Measurements from ENCODE around the gene DGKH.

The DGKH gene

GRCh38 chr13:42190529-42190928 lies 142.1 kb downstream of the DGKH start:
- Histone ChIP-seq H3K36me3 (ENCODE audit: insufficient read depth, low read length) (peaks cover 4% of the 10 kb centered on the region), H3F3A (ENCODE audit: insufficient read depth, low read length) (no peaks in the 10 kb centered on the region), H3K9ac (ENCODE audit: low read length) (no peak overlapping the region), H3K9me2 (ENCODE audit: low read depth, low read length) (no peaks in the 10 kb centered on the region), H2AFZ (ENCODE audit: low read length) (no peak overlapping the region), H3K27ac (ENCODE audit: low read depth, low read length, poor library complexity, severe bottlenecking) (no peak overlapping the region), H4K20me1 (ENCODE audit: insufficient read depth, low read length) (no peaks in the 10 kb centered on the region), H3K4me3 (ENCODE audit: low read depth, low read length, poor library complexity, severe bottlenecking) (no peak overlapping the region), H3K9me3 (ENCODE audit: low read length) (no peaks in the 10 kb centered on the region), H3K4me1 (ENCODE audit: insufficient read depth, low read length, severe bottlenecking) (no peaks in the 10 kb centered on the region), H3K4me2 (ENCODE audit: low read length) (no peak overlapping the region), H3K79me2 (ENCODE audit: insufficient read depth, low read length) (no peaks in the 10 kb centered on the region), H3K27me3 (ENCODE audit: insufficient read depth, low read length) (no peaks in the 10 kb centered on the region)
- no peak for TF ChIP-seq CTCF (IDR thresholded peaks at IDR 0.05; ENCODE audit: low read length)
- no peak for TF ChIP-seq EZH2 (IDR thresholded peaks at IDR 0.05; ENCODE audit: borderline replicate concordance, low read length)

- Histone ChIP-seq H3K9me2 (ENCODE audit: low read depth, low read length) (no peaks in the 10 kb centered on the region), H3K27me3 (ENCODE audit: insufficient read depth, low read length) (no peaks in the 10 kb centered on the region), H3K9me3 (ENCODE audit: low read length) (no peaks in the 10 kb centered on the region), H3K4me2 (ENCODE audit: low read length) (no peak overlapping the region), H3F3A (ENCODE audit: insufficient read depth, low read length) (no peaks in the 10 kb centered on the region), H3K79me2 (ENCODE audit: insufficient read depth, low read length) (no peaks in the 10 kb centered on the region), H3K27ac (ENCODE audit: low read depth, low read length, poor library complexity, severe bottlenecking) (no peak overlapping the region), H3K4me1 (ENCODE audit: insufficient read depth, low read length, severe bottlenecking) (no peaks in the 10 kb centered on the region), H2AFZ (ENCODE audit: low read length) (no peak overlapping the region), H3K4me3 (ENCODE audit: low read depth, low read length, poor library complexity, severe bottlenecking) (no peak overlapping the region), H3K36me3 (ENCODE audit: insufficient read depth, low read length) (peaks cover 9% of the 10 kb centered on the region; the same call in 1 of the 2 replicates), H4K20me1 (ENCODE audit: insufficient read depth, low read length) (no peaks in the 10 kb centered on the region), H3K9ac (ENCODE audit: low read length) (no peak overlapping the region)
- TF ChIP-seq CTCF (IDR thresholded peaks at IDR 0.05; ENCODE audit: low read length) (no peak), EZH2 (IDR thresholded peaks at IDR 0.05; ENCODE audit: borderline replicate concordance, low read length) (no peak)
These were observed 163.4 kb downstream of the DGKH start for GRCh38 chr13:42211704-42212464.

- peaks cover 9% of the 10 kb centered on the region; the same call in 1 of the 2 replicates for H3K36me3 ChIP-seq (ENCODE audit: insufficient read depth, low read length)
- no peaks in the 10 kb centered on the region for H3K27me3 ChIP-seq (ENCODE audit: insufficient read depth, low read length)
- no peaks in the 10 kb centered on the region for H4K20me1 ChIP-seq (ENCODE audit: insufficient read depth, low read length)
- no peak overlapping the region for H3K9ac ChIP-seq (ENCODE audit: low read length)
- no peak overlapping the region for H2AFZ ChIP-seq (ENCODE audit: low read length)
- no peak overlapping the region for H3K27ac ChIP-seq (ENCODE audit: low read depth, low read length, poor library complexity, severe bottlenecking)
- H3K9me2 ChIP-seq (ENCODE audit: low read depth, low read length): no peaks in the 10 kb centered on the region
- no peaks in the 10 kb centered on the region for H3K4me1 ChIP-seq (ENCODE audit: insufficient read depth, low read length, severe bottlenecking)
- H3F3A ChIP-seq (ENCODE audit: insufficient read depth, low read length): no peaks in the 10 kb centered on the region
- H3K9me3 ChIP-seq (ENCODE audit: low read length): no peaks in the 10 kb centered on the region
- no peaks in the 10 kb centered on the region for H3K79me2 ChIP-seq (ENCODE audit: insufficient read depth, low read length)
- H3K4me3 ChIP-seq (ENCODE audit: low read depth, low read length, poor library complexity, severe bottlenecking): no peak overlapping the region
- TF ChIP-seq CTCF (IDR thresholded peaks at IDR 0.05; ENCODE audit: low read length) (no peak), EZH2 (IDR thresholded peaks at IDR 0.05; ENCODE audit: borderline replicate concordance, low read length) (no peak)
- no peak overlapping the region for H3K4me2 ChIP-seq (ENCODE audit: low read length)
These were observed 166.0 kb downstream of the DGKH start for GRCh38 chr13:42214446-42214845.
